Neural progenitor cell (in vitro differentiated cells): ENCODE results near the gene SLC16A9. TPM values are rescaled to one million over a fixed set of nuclear protein-coding genes. Genes with fewer than 3 reads are reported as not detected.
A peak's percentile ranks its signal among the peaks of the same experiment; 100 is the strongest.

Source experiments
- DNase-seq: peaks from one replicate; pipeline ENCODE4 v3.0.0-alpha.2; 2016; ENCODE audit warnings: low spot score
- H2AFZ ChIP-seq: fragments of 200-600 bp; sonication (generic); replicated peaks from 2 replicates; pipeline ENCODE4 v1.6.1; 2016; ENCODE audit warnings: antibody characterized with exemption
- H3F3A ChIP-seq: fragments of 200-600 bp; sonication (generic); 2 replicates; pipeline ENCODE4 v1.6.1; 2016; ENCODE audit warnings: antibody characterized with exemption, low read depth
- H3K27ac ChIP-seq: fragments of 200-600 bp; sonication (generic); 2 replicates; pipeline ENCODE4 v1.5.1; 2016; ENCODE audit warnings: mild to moderate bottlenecking
- H3K27me3 ChIP-seq: fragments of 200-600 bp; sonication (generic); 2 replicates; pipeline ENCODE4 v1.6.1; 2016; ENCODE audit warnings: mild to moderate bottlenecking, moderate library complexity
- H3K36me3 ChIP-seq: fragments of 200-600 bp; sonication (generic); 2 replicates; pipeline ENCODE4 v1.5.1; 2016
- H3K4me1 ChIP-seq: fragments of 200-600 bp; sonication (generic); 2 replicates; pipeline ENCODE4 v1.6.1; 2016; ENCODE audit warnings: mixed run types
- H3K4me2 ChIP-seq: fragments of 200-600 bp; sonication (generic); 2 replicates; pipeline ENCODE4 v1.6.1; 2016
- H3K4me3 ChIP-seq: fragments of 200-600 bp; sonication (generic); 2 replicates; pipeline ENCODE4 v1.5.1; 2016
- H3K79me2 ChIP-seq: fragments of 200-600 bp; sonication (generic); 2 replicates; pipeline ENCODE4 v1.6.1; 2016; ENCODE audit warnings: low read depth
- H3K9ac ChIP-seq: fragments of 200-600 bp; sonication (generic); 2 replicates; pipeline ENCODE4 v1.6.1; 2016
- H3K9me3 ChIP-seq: fragments of 200-600 bp; sonication (generic); 2 replicates; pipeline ENCODE4 v1.5.1; 2016; ENCODE audit warnings: low read depth
- H4K20me1 ChIP-seq: fragments of 200-600 bp; sonication (generic); 2 replicates; pipeline ENCODE4 v1.6.1; 2016; ENCODE audit warnings: low read depth
- H3K27ac Mint-ChIP-seq: 3 replicates; pipeline ENCODE4 v1.8.0; 2021; ENCODE audit warnings: mixed read lengths
- H3K27me3 Mint-ChIP-seq: 2 replicates; pipeline ENCODE4 v1.8.0; 2022; ENCODE audit warnings: low read depth, mild to moderate bottlenecking, inconsistent platforms, moderate library complexity, mixed read lengths; ENCODE audit not compliant: insufficient read depth
- H3K36me3 Mint-ChIP-seq: 3 replicates; pipeline ENCODE4 v1.8.0; 2021; ENCODE audit warnings: mixed read lengths
- H3K4me1 Mint-ChIP-seq: 3 replicates; pipeline ENCODE4 v1.8.0; 2021; ENCODE audit warnings: mixed read lengths
- H3K4me3 Mint-ChIP-seq: 3 replicates; pipeline ENCODE4 v1.8.0; 2021; ENCODE audit warnings: mild to moderate bottlenecking, moderate library complexity, mixed read lengths
- H3K9me3 Mint-ChIP-seq: 3 replicates; pipeline ENCODE4 v1.8.0; 2020; ENCODE audit warnings: mixed read lengths
- CTCF ChIP-seq: fragments of 200-600 bp; sonication (generic); IDR thresholded peaks from 2 replicates; pipeline ENCODE4 v1.5.1; 2017; ENCODE audit warnings: antibody characterized with exemption, mild to moderate bottlenecking
- EZH2 ChIP-seq: fragments of 200-600 bp; sonication (generic); IDR thresholded peaks from 2 replicates; pipeline ENCODE4 v1.6.1; 2017; ENCODE audit warnings: antibody characterized with exemption, mild to moderate bottlenecking, moderate library complexity
- EZH2phosphoT487 ChIP-seq: fragments of 200-600 bp; sonication (generic); IDR thresholded peaks from 2 replicates; pipeline ENCODE4 v1.6.1; 2017; ENCODE audit warnings: antibody characterized with exemption
- total RNA-seq: library from RNA; depleted of rRNA; stranded (reverse); fragments of >200 nt; gene quantifications from 2 replicates; pipeline ENCODE4 v1.2.3, GENCODE V29; 2015; ENCODE audit warnings: low replicate concordance

SLC16A9 gene
- total RNA-seq, 1 donor from 2014 or later = 48.5 TPM

GRCh38 chr10:59704630-59705029 lies 5.0 kb downstream of the SLC16A9 start:
- Mint-ChIP-seq H3K4me3 (no peak overlapping the region), H3K4me1 (peaks cover 6% of the 10 kb centered on the region), H3K27ac (no peak overlapping the region), H3K27me3 (no peaks in the 10 kb centered on the region), H3K36me3 (peaks cover 14% of the 10 kb centered on the region), H3K9me3 (no peaks in the 10 kb centered on the region)
- no peak overlapping the region for H3K27ac ChIP-seq
- no peak overlapping the region for H2AFZ ChIP-seq
- H3K36me3 ChIP-seq = no peaks in the 10 kb centered on the region
- TF ChIP-seq CTCF (no peak), EZH2phosphoT487 (no peak), EZH2 (no peak)
- no peaks in the 10 kb centered on the region for H3K27me3 ChIP-seq
- H3K4me1 ChIP-seq = peaks cover 8% of the 10 kb centered on the region
- H3K4me3 ChIP-seq = no peak overlapping the region
- no peaks in the 10 kb centered on the region for H3F3A ChIP-seq
- peaks cover 57% of the 10 kb centered on the region for H3K79me2 ChIP-seq
- no peak overlapping the region for H3K4me2 ChIP-seq
- no peaks in the 10 kb centered on the region for H3K9me3 ChIP-seq
- DNase-seq = no peak
- H3K9ac ChIP-seq = no peak overlapping the region
- H4K20me1 ChIP-seq = peaks cover 11% of the 10 kb centered on the region

- peaks cover 13% of the 10 kb centered on the region for H3K36me3 Mint-ChIP-seq
- H3K4me1 Mint-ChIP-seq = no peaks in the 10 kb centered on the region
- Histone ChIP-seq H3K79me2 (peaks cover 46% of the 10 kb centered on the region), H3K36me3 (no peaks in the 10 kb centered on the region), H3K9me3 (no peaks in the 10 kb centered on the region), H2AFZ (no peak overlapping the region), H3F3A (no peaks in the 10 kb centered on the region), H4K20me1 (peaks cover 11% of the 10 kb centered on the region), H3K27ac (no peak overlapping the region), H3K4me3 (no peak overlapping the region), H3K4me2 (no peak overlapping the region), H3K27me3 (no peaks in the 10 kb centered on the region), H3K4me1 (no peaks in the 10 kb centered on the region), H3K9ac (no peak overlapping the region)
- H3K27ac Mint-ChIP-seq = no peak overlapping the region
- DNase-seq = no peak
- H3K9me3 Mint-ChIP-seq = no peaks in the 10 kb centered on the region
- TF ChIP-seq EZH2phosphoT487 (no peak), CTCF (no peak), EZH2 (no peak)
- H3K27me3 Mint-ChIP-seq = no peaks in the 10 kb centered on the region
- H3K4me3 Mint-ChIP-seq = no peak overlapping the region
Measured at GRCh38 chr10:59702347-59702746, 7.3 kb downstream of the SLC16A9 start.

DNA sequence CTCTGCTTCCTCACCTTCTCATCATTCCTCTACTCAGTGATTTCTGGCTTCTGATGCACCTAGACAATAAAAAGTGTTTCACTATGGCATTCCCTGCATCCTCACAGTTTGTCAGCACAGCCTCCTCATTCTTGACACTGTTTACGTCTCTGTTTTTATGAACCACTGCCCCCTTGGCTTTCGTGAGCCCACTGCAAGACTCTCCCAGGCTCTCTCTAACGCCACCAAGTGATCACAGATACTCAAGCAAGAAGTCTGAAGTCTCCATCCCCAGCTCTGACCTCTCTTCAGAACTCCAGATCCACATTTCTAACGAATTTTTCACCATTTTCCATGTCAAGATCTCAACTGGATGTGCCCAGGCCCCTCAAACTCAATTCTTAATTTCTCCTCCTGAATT lies 8.9 kb downstream of the SLC16A9 start:
- Mint-ChIP-seq H3K4me1 (no peaks in the 10 kb centered on the region), H3K27me3 (no peaks in the 10 kb centered on the region), H3K36me3 (peaks cover 11% of the 10 kb centered on the region), H3K9me3 (no peaks in the 10 kb centered on the region), H3K4me3 (no peak overlapping the region), H3K27ac (no peak overlapping the region)
- Histone ChIP-seq H3K9me3 (no peaks in the 10 kb centered on the region), H4K20me1 (peaks cover 11% of the 10 kb centered on the region), H3K4me2 (no peak overlapping the region), H3K27ac (no peak overlapping the region), H3K36me3 (no peaks in the 10 kb centered on the region), H3F3A (no peaks in the 10 kb centered on the region), H3K79me2 (peaks cover 36% of the 10 kb centered on the region), H3K9ac (no peak overlapping the region), H3K4me3 (no peak overlapping the region), H3K27me3 (no peaks in the 10 kb centered on the region), H3K4me1 (no peaks in the 10 kb centered on the region), H2AFZ (no peak overlapping the region)
- DNase-seq = peak; percentile 68
- no peak for TF ChIP-seq EZH2phosphoT487
- TF ChIP-seq CTCF = peak; percentile 56

DNA sequence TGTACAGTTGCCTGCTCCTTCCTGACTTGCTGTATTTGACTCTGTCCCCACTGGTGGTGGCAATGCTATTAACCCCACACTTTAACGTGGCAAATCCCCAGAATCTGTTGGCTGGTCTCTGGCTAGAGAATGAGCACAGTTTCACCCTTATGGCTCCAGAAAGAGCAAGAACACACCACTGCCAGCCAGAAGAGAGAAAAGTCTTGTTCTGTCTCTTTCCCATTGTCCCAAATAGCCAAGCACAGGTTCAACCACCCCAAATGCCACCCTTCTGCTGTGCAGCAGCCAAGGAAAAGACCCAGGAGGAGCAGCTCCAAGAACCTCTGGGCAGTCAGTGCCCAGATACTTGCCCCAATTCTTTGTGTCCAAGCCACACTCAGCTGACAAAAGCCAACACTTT lies 11.3 kb downstream of the SLC16A9 start:
- no peak overlapping the region for H3K4me2 ChIP-seq
- no peak overlapping the region for H3K9ac ChIP-seq
- no peaks in the 10 kb centered on the region for H3K27me3 Mint-ChIP-seq
- H3K36me3 Mint-ChIP-seq = peaks cover 5% of the 10 kb centered on the region
- H3K27me3 ChIP-seq = no peaks in the 10 kb centered on the region
- no peaks in the 10 kb centered on the region for H3K4me1 Mint-ChIP-seq
- no peak overlapping the region for H3K4me3 ChIP-seq
- H3K27ac ChIP-seq = no peak overlapping the region
- H3K27ac Mint-ChIP-seq = no peak overlapping the region
- no peak for DNase-seq
- peaks cover 26% of the 10 kb centered on the region for H3K79me2 ChIP-seq
- no peaks in the 10 kb centered on the region for H3K36me3 ChIP-seq
- no peaks in the 10 kb centered on the region for H3F3A ChIP-seq
- H2AFZ ChIP-seq = no peak overlapping the region
- H3K4me1 ChIP-seq = no peaks in the 10 kb centered on the region
- no peaks in the 10 kb centered on the region for H3K9me3 ChIP-seq
- H3K4me3 Mint-ChIP-seq = no peak overlapping the region
- TF ChIP-seq EZH2 = no peak
- H3K9me3 Mint-ChIP-seq = peaks cover 3% of the 10 kb centered on the region
- peaks cover 11% of the 10 kb centered on the region for H4K20me1 ChIP-seq
